ENCODE data around the gene TMEM250.

The TMEM250 gene

GRCh38 chr9:136147038-136147889 is 28.6 kb upstream of the TMEM250 start:
- no peak for DNase-seq

GRCh38 chr9:136146126-136147037 is 27.7 kb upstream of the TMEM250 start:
- DNase-seq = no peak

- DNase-seq = no peak
Observed at GRCh38 chr9:136145580-136145979, 26.9 kb upstream of the TMEM250 start.

GRCh38 chr9:136144450-136144849 is 25.8 kb upstream of the TMEM250 start:
- DNase-seq = no peak

- no peak for DNase-seq
Observed at GRCh38 chr9:136143215-136144001, 24.7 kb upstream of the TMEM250 start.

- DNase-seq = no peak
Observed at GRCh38 chr9:136142859-136143214, 24.2 kb upstream of the TMEM250 start.

GRCh38 chr9:136142414-136142796 is 23.7 kb upstream of the TMEM250 start:
- DNase-seq = no peak

GRCh38 chr9:136141682-136142413 is 23.2 kb upstream of the TMEM250 start:
- no peak for DNase-seq

- DNase-seq = no peak
Observed at GRCh38 chr9:136140966-136141365, 22.3 kb upstream of the TMEM250 start.

GRCh38 chr9:136140046-136140445 is 21.4 kb upstream of the TMEM250 start:
- DNase-seq = no peak

- no peak for DNase-seq
Observed at GRCh38 chr9:136138566-136138965, 19.9 kb upstream of the TMEM250 start.

- no peak for DNase-seq
Observed at GRCh38 chr9:136137321-136138265, 18.9 kb upstream of the TMEM250 start.

GRCh38 chr9:136136127-136136925 is 17.7 kb upstream of the TMEM250 start:
- DNase-seq = no peak

- no peak for DNase-seq
Observed at GRCh38 chr9:136135326-136136126, 16.9 kb upstream of the TMEM250 start.

- no peak for DNase-seq
Observed at GRCh38 chr9:136133959-136134484, 15.3 kb upstream of the TMEM250 start.

- no peak for DNase-seq
Observed at GRCh38 chr9:136133191-136133958, 14.7 kb upstream of the TMEM250 start.

- DNase-seq = no peak
Observed at GRCh38 chr9:136132512-136133050, 13.9 kb upstream of the TMEM250 start.

Data from NCI-H2029 treated with DMSO at 0.1 percent for 48 hours (cell line).